WTC11 (cell line): ENCODE data around the gene KCNMA1. TPM values are rescaled to one million over a fixed set of nuclear protein-coding genes. Genes with fewer than 3 reads are reported as not detected.

Experiments used
- ATAC-seq: fragments of 200-7000 bp; cut with Tn5 transposase; 2 replicates; pipeline ENCODE4 v1.10.0; 2021; ENCODE audit warnings: mild to moderate bottlenecking, moderate library complexity
- CTCF ChIA-PET: fragments of 300-600 bp; sonication (Branson Sonifier 250); formaldehyde crosslinking; loops from one replicate; lab custom pipeline; 2021; ENCODE audit warnings: antibody characterized with exemption; lab: Charles Lee
- POLR2A ChIA-PET: fragments of 350-600 bp; sonication (Branson Sonifier 250); formaldehyde crosslinking; loops from one replicate; lab custom pipeline; 2021; ENCODE audit warnings: antibody characterized with exemption; lab: Charles Lee
- DNase-seq: peaks from one replicate; pipeline ENCODE4 v3.0.0; 2021; ENCODE audit warnings: low spot score
- H3K27ac Mint-ChIP-seq: 2 replicates; pipeline ENCODE4 v1.8.0; 2021; ENCODE audit warnings: mixed read lengths
- H3K27me3 Mint-ChIP-seq: 2 replicates; pipeline ENCODE4 v1.8.0; 2021; ENCODE audit warnings: low read depth, mild to moderate bottlenecking, moderate library complexity, mixed read lengths
- H3K36me3 Mint-ChIP-seq: 2 replicates; pipeline ENCODE4 v1.8.0; 2021; ENCODE audit warnings: mixed read lengths
- H3K4me1 Mint-ChIP-seq: 2 replicates; pipeline ENCODE4 v1.8.0; 2022; ENCODE audit warnings: mixed read lengths
- H3K4me3 Mint-ChIP-seq: 2 replicates; pipeline ENCODE4 v1.8.0; 2021; ENCODE audit warnings: mild to moderate bottlenecking, moderate library complexity, mixed read lengths
- H3K9me3 Mint-ChIP-seq: 2 replicates; pipeline ENCODE4 v1.8.0; 2021; ENCODE audit warnings: mixed read lengths
- CBFB ChIP-seq: sonication (generic); formaldehyde crosslinking; IDR thresholded peaks from 2 replicates; pipeline ENCODE4 v1.8.1; 2022; ENCODE audit warnings: mild to moderate bottlenecking, low read depth, missing genetic modification reagents
- CREM ChIP-seq: sonication (generic); formaldehyde crosslinking; IDR thresholded peaks from 2 replicates; pipeline ENCODE4 v1.8.1; 2022; ENCODE audit warnings: mild to moderate bottlenecking, missing genetic modification reagents, moderate library complexity
- EMX1 ChIP-seq: fragments of 250-450 bp; sonication (Bioruptor Pico); IDR thresholded peaks from 2 replicates; pipeline ENCODE4 v1.8.0; 2021; ENCODE audit warnings: mild to moderate bottlenecking
- ESRRA ChIP-seq: sonication (generic); formaldehyde crosslinking; IDR thresholded peaks from 2 replicates; pipeline ENCODE4 v1.8.1; 2022; ENCODE audit warnings: mild to moderate bottlenecking, missing genetic modification reagents, borderline replicate concordance
- ETV6 ChIP-seq: sonication (generic); formaldehyde crosslinking; IDR thresholded peaks from 2 replicates; pipeline ENCODE4 v1.8.1; 2022; ENCODE audit warnings: mild to moderate bottlenecking, missing genetic modification reagents
- FOXK1 ChIP-seq: sonication (generic); formaldehyde crosslinking; IDR thresholded peaks from 2 replicates; pipeline ENCODE4 v1.8.0; 2022; ENCODE audit warnings: mild to moderate bottlenecking, moderate library complexity, missing genetic modification reagents
- KAT7 ChIP-seq: sonication (generic); formaldehyde crosslinking; IDR thresholded peaks from 2 replicates; pipeline ENCODE4 v1.8.1; 2023; ENCODE audit warnings: missing genetic modification reagents, mild to moderate bottlenecking, borderline replicate concordance
- MYBL2 ChIP-seq: sonication (generic); formaldehyde crosslinking; IDR thresholded peaks from 2 replicates; pipeline ENCODE4 v1.8.1; 2023; ENCODE audit warnings: mild to moderate bottlenecking, moderate library complexity, missing genetic modification reagents
- NFE2L1 ChIP-seq: sonication (generic); formaldehyde crosslinking; IDR thresholded peaks from 2 replicates; pipeline ENCODE4 v1.8.1; 2023; ENCODE audit warnings: missing genetic modification reagents
- NFYB ChIP-seq: sonication (generic); formaldehyde crosslinking; conservative IDR thresholded peaks from 2 replicates; pipeline ENCODE4 v1.8.0; 2022; ENCODE audit warnings: low read depth, missing genetic modification reagents
- NR1H2 ChIP-seq: sonication (generic); formaldehyde crosslinking; IDR thresholded peaks from 2 replicates; pipeline ENCODE4 v1.9.0; 2021; ENCODE audit warnings: mild to moderate bottlenecking, moderate library complexity, missing genetic modification reagents
- NR2C2 ChIP-seq: sonication (generic); formaldehyde crosslinking; IDR thresholded peaks from 2 replicates; pipeline ENCODE4 v1.8.0; 2022; ENCODE audit warnings: mild to moderate bottlenecking, missing genetic modification reagents
- NR3C1 ChIP-seq: sonication (generic); formaldehyde crosslinking; conservative IDR thresholded peaks from 2 replicates; pipeline ENCODE4 v1.8.1; 2023; ENCODE audit warnings: low read depth, mild to moderate bottlenecking, missing genetic modification reagents
- OVOL2 ChIP-seq: fragments of 250-450 bp; sonication (Bioruptor Pico); IDR thresholded peaks from 2 replicates; pipeline ENCODE4 v1.9.0; 2021; ENCODE audit warnings: mild to moderate bottlenecking, borderline replicate concordance
- PRRX2 ChIP-seq: fragments of 250-450 bp; sonication (Bioruptor Pico); IDR thresholded peaks from 2 replicates; pipeline ENCODE4 v1.8.0; 2021; ENCODE audit warnings: mild to moderate bottlenecking
- RORB ChIP-seq: fragments of 250-450 bp; sonication (Bioruptor Pico); IDR thresholded peaks from 2 replicates; pipeline ENCODE4 v1.9.0; 2021; ENCODE audit warnings: mild to moderate bottlenecking
- SMAD3 ChIP-seq: sonication (generic); formaldehyde crosslinking; IDR thresholded peaks from 2 replicates; pipeline ENCODE4 v1.8.0; 2022; ENCODE audit warnings: missing genetic modification reagents, mild to moderate bottlenecking, borderline replicate concordance
- SP1 ChIP-seq: sonication (generic); formaldehyde crosslinking; conservative IDR thresholded peaks from 2 replicates; pipeline ENCODE4 v1.8.1; 2022; ENCODE audit warnings: missing genetic modification reagents
- ZBTB21 ChIP-seq: sonication (generic); formaldehyde crosslinking; IDR thresholded peaks from 2 replicates; pipeline ENCODE4 v1.8.1; 2023; ENCODE audit warnings: mild to moderate bottlenecking, missing genetic modification reagents, borderline replicate concordance
- ZNF396 ChIP-seq: fragments of 250-450 bp; sonication (Bioruptor Pico); IDR thresholded peaks from 2 replicates; pipeline ENCODE4 v1.8.0; 2021; ENCODE audit warnings: mild to moderate bottlenecking, moderate library complexity, borderline replicate concordance
- ZNF423 ChIP-seq: fragments of 250-450 bp; sonication (Bioruptor Pico); IDR thresholded peaks from 2 replicates; pipeline ENCODE4 v2.1.2; 2022; ENCODE audit warnings: mild to moderate bottlenecking, moderate library complexity
- ZNF671 ChIP-seq: fragments of 250-450 bp; sonication (Bioruptor Pico); IDR thresholded peaks from 2 replicates; pipeline ENCODE4 v1.8.0; 2021; ENCODE audit warnings: mild to moderate bottlenecking
- total RNA-seq: library from RNA; stranded (reverse); gene quantifications from 3 replicates; pipeline ENCODE4 v1.2.3, GENCODE V29; 2021
- TF ChIP-seq, protein P1 (sequence below): sonication (generic); formaldehyde crosslinking; IDR thresholded peaks from 2 replicates; pipeline ENCODE4 v1.8.1; 2022; ENCODE audit warnings: low read depth, missing genetic modification reagents, borderline replicate concordance
- TF ChIP-seq, protein P2 (sequence below): sonication (generic); formaldehyde crosslinking; IDR thresholded peaks from 2 replicates; pipeline ENCODE4 v1.8.1; 2022; ENCODE audit warnings: mild to moderate bottlenecking, moderate library complexity, missing genetic modification reagents
- TF ChIP-seq, protein P3 (sequence below): sonication (generic); formaldehyde crosslinking; IDR thresholded peaks from 2 replicates; pipeline ENCODE4 v1.8.1; 2023; ENCODE audit warnings: mild to moderate bottlenecking, missing genetic modification reagents, moderate library complexity
- TF ChIP-seq, protein P4 (sequence below): sonication (generic); formaldehyde crosslinking; IDR thresholded peaks from 2 replicates; pipeline ENCODE4 v1.8.0; 2022; ENCODE audit warnings: mild to moderate bottlenecking, missing genetic modification reagents

KCNMA1 gene
- total RNA-seq, 1 experiment from 2014 or later: 7.3 TPM

DNA sequence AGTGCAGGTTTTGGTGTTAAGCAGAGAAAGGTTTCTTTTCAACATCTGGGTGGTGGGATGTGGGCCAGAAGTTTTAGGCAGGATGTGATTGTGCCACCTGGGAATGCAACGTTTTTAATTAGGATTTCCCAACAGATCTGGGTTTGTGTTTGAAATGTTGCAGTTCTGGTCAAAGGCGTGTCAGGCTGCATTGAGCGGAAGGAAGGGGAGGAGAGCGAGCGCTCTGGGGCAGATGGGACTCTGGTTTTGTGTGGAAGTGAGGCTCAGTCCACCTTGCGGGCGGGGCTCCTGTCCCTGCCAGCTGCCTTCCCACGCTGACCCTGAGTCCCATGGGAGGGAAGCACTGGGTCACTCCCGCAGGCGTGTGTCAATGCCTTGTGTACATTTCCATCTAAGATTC is 767.7 kb downstream of the KCNMA1 start:
- CTCF ChIA-PET: no interaction called here
- H3K4me3 Mint-ChIP-seq: no peak overlapping the region
- no peaks in the 10 kb centered on the region for H3K27me3 Mint-ChIP-seq
- DNase-seq (no peak), ATAC-seq (no peak)
- H3K36me3 Mint-ChIP-seq: no peaks in the 10 kb centered on the region
- no peak overlapping the region for H3K27ac Mint-ChIP-seq
- POLR2A ChIA-PET: no interaction called here
- no peaks in the 10 kb centered on the region for H3K4me1 Mint-ChIP-seq
- H3K9me3 Mint-ChIP-seq: peaks cover 10% of the 10 kb centered on the region; the same call in 1 of the 2 replicates
- TF ChIP-seq NR2C2 (CRISPR knock-in tag) (no peak), ZNF396 (CRISPR knock-in tag) (no peak), SP1 (CRISPR knock-in tag) (no peak)

DNA sequence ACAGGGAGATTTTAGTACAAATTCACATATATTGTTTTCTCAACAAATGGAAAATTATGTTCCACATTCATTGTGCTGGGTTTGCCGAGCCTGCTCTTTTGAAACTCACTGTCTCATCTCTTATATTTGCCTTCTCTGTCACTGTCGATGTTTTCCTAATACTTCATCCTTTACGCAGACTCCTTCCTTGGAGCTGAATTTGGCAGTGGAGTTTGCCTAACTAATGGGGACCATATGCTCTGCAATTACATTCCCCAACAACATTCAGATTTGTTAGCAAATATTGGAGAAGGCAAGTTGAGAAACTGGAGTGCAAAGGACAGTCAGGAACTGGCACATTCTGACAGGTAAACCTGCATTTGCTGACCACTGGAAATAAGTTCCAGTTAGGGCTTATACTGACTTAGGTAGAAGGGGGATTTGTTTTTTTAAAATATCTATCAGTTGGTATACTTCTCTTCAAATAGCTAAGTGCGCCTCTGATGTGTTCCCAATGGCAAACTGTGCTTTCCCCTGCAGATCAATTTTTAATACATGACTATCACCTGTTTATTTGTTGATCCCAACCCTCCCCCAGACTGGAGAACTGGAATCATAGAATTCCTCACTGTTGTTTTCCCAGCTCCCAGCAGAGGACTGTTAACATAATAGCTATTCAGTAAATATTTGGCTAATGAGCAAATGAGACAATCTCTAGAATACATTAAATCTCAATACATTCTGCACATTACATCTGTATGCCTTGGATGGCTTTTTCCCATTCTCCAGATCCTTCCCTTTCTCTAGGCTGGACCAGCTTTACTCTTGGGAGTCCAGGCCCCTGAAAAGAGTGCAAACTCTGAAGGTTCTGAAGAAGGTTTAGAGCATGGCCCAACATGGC is 769.3 kb downstream of the KCNMA1 start:
- Mint-ChIP-seq H3K9me3 (peaks cover 17% of the 10 kb centered on the region), H3K4me3 (no peak overlapping the region), H3K27me3 (no peaks in the 10 kb centered on the region), H3K4me1 (no peaks in the 10 kb centered on the region), H3K27ac (no peak overlapping the region), H3K36me3 (no peaks in the 10 kb centered on the region)
- POLR2A ChIA-PET: no interaction called here
- ATAC-seq (no peak), DNase-seq (no peak)
- TF ChIP-seq RORB (no peak), ZNF423 (CRISPR knock-in tag) (no peak), ESRRA (CRISPR knock-in tag) (no peak), NR3C1 (no peak), ZNF396 (CRISPR knock-in tag) (no peak), NFYB (CRISPR knock-in tag) (no peak), ETV6 (CRISPR knock-in tag) (no peak), NFE2L1 (no peak), KAT7 (no peak), NR1H2 (CRISPR knock-in tag) (no peak), PRRX2 (CRISPR knock-in tag) (no peak), MYBL2 (CRISPR knock-in tag) (no peak)
- TF ChIP-seq, protein P1, sequence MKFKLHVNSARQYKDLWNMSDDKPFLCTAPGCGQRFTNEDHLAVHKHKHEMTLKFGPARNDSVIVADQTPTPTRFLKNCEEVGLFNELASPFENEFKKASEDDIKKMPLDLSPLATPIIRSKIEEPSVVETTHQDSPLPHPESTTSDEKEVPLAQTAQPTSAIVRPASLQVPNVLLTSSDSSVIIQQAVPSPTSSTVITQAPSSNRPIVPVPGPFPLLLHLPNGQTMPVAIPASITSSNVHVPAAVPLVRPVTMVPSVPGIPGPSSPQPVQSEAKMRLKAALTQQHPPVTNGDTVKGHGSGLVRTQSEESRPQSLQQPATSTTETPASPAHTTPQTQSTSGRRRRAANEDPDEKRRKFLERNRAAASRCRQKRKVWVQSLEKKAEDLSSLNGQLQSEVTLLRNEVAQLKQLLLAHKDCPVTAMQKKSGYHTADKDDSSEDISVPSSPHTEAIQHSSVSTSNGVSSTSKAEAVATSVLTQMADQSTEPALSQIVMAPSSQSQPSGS (CRISPR knock-in tag): no peak
- TF ChIP-seq, protein P2, sequence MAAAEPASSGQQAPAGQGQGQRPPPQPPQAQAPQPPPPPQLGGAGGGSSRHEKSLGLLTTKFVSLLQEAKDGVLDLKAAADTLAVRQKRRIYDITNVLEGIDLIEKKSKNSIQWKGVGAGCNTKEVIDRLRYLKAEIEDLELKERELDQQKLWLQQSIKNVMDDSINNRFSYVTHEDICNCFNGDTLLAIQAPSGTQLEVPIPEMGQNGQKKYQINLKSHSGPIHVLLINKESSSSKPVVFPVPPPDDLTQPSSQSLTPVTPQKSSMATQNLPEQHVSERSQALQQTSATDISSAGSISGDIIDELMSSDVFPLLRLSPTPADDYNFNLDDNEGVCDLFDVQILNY: no peak
- CTCF ChIA-PET: no interaction called here

DNA sequence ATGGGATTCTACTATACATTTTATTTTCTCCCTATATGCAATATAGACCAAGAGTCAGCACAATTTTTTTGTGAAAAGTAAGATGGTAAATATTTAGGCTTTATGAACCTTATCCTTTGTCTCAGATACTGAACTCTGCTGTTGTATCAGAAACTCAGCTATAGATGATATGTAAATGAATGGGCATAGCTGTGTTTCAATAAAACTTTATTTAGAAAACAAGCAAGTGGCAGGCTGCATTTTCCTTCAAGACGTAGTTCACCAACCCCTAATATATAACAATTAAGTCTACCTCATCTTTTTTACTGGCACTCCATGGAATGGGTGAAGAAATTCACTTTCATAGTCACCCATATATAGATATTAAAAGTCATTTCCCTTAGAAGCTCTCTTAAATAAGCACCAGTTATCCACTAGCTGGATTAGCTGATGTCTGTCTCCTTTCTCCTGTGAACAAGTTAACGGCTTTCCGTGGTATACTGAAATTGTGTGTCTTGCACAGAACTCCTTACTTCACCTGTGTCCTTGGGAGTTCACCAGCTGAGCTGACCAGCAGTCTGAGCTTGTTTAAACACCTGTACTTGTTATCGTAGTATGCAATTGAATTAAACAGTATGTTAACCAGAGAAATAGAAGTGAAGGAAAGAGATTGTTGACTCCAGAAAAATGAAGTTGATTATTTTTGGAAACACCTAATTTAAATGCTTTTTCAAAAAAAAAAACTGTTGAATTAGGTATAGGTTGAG is 770.6 kb downstream of the KCNMA1 start:
- ChIA-PET CTCF (no interaction called here), POLR2A (no interaction called here)
- H3K9me3 Mint-ChIP-seq: peaks cover 22% of the 10 kb centered on the region
- ATAC-seq (no peak), DNase-seq (no peak)
- H3K4me3 Mint-ChIP-seq: no peak overlapping the region
- no peaks in the 10 kb centered on the region for H3K36me3 Mint-ChIP-seq
- no peaks in the 10 kb centered on the region for H3K27me3 Mint-ChIP-seq
- H3K4me1 Mint-ChIP-seq: no peaks in the 10 kb centered on the region
- H3K27ac Mint-ChIP-seq: no peak overlapping the region
- TF ChIP-seq, protein P3, sequence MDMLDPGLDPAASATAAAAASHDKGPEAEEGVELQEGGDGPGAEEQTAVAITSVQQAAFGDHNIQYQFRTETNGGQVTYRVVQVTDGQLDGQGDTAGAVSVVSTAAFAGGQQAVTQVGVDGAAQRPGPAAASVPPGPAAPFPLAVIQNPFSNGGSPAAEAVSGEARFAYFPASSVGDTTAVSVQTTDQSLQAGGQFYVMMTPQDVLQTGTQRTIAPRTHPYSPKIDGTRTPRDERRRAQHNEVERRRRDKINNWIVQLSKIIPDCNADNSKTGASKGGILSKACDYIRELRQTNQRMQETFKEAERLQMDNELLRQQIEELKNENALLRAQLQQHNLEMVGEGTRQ (CRISPR knock-in tag): no peak
- no peak for TF ChIP-seq FOXK1 (CRISPR knock-in tag)
- TF ChIP-seq, protein P4, sequence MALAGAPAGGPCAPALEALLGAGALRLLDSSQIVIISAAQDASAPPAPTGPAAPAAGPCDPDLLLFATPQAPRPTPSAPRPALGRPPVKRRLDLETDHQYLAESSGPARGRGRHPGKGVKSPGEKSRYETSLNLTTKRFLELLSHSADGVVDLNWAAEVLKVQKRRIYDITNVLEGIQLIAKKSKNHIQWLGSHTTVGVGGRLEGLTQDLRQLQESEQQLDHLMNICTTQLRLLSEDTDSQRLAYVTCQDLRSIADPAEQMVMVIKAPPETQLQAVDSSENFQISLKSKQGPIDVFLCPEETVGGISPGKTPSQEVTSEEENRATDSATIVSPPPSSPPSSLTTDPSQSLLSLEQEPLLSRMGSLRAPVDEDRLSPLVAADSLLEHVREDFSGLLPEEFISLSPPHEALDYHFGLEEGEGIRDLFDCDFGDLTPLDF (CRISPR knock-in tag): no peak
- TF ChIP-seq ZNF671 (CRISPR knock-in tag): no peak
- TF ChIP-seq EMX1 (CRISPR knock-in tag): no peak
- TF ChIP-seq CBFB (CRISPR knock-in tag): no peak
- TF ChIP-seq OVOL2: no peak
- no peak for TF ChIP-seq CREM
- TF ChIP-seq NR2C2 (CRISPR knock-in tag): no peak
- no peak for TF ChIP-seq NR1H2 (CRISPR knock-in tag)
- no peak for TF ChIP-seq ZBTB21 (CRISPR knock-in tag)
- no peak for TF ChIP-seq SMAD3 (CRISPR knock-in tag)
